NCI-H2029 treated with DMSO at 0.1 percent for 48 hours (cell line): ENCODE data around the gene HRH1.
"Not testable (repeated sequence)": the region's sequence is repeated elsewhere in the genome, so short reads cannot be mapped to it uniquely, and the experiment has no call there.

ENCODE experiments used
- DNase-seq: peaks from one replicate; lab custom pipeline; 2025; lab: John Stamatoyannopoulos, UW

Gene HRH1

GRCh38 chr3:11140713-11141104, 13.6 kb upstream of the HRH1 start:
- DNase-seq = no peak

- no peak for DNase-seq
Measured at GRCh38 chr3:11143476-11143875, 10.8 kb upstream of the HRH1 start.

- DNase-seq = no peak
Measured at GRCh38 chr3:11144996-11145395, 9.3 kb upstream of the HRH1 start.

GRCh38 chr3:11145888-11146287, 8.4 kb upstream of the HRH1 start:
- no peak for DNase-seq

GRCh38 chr3:11146773-11147660, 7.3 kb upstream of the HRH1 start:
- no peak for DNase-seq

GRCh38 chr3:11150256-11150655, 4.0 kb upstream of the HRH1 start:
- no peak for DNase-seq

GRCh38 chr3:11152301-11152700, 2.0 kb upstream of the HRH1 start:
- no peak for DNase-seq

GRCh38 chr3:11154953-11155325, 646 bp downstream of the HRH1 start:
- DNase-seq = no peak

GRCh38 chr3:11155341-11156025, 1.2 kb downstream of the HRH1 start:
- DNase-seq = peak; percentile 24

GRCh38 chr3:11156026-11156410, 1.7 kb downstream of the HRH1 start:
- DNase-seq = no peak

GRCh38 chr3:11157421-11157820, 3.1 kb downstream of the HRH1 start:
- DNase-seq = no peak

GRCh38 chr3:11159421-11159904, 5.2 kb downstream of the HRH1 start:
- DNase-seq = no peak

GRCh38 chr3:11161666-11162065, 7.4 kb downstream of the HRH1 start:
- DNase-seq = no peak

- DNase-seq = no peak
Measured at GRCh38 chr3:11162401-11163345, 8.4 kb downstream of the HRH1 start.

GRCh38 chr3:11164607-11165006, 10.3 kb downstream of the HRH1 start:
- DNase-seq = no peak

- DNase-seq = no peak
Measured at GRCh38 chr3:11165476-11165875, 11.2 kb downstream of the HRH1 start.

GRCh38 chr3:11166807-11167400, 12.6 kb downstream of the HRH1 start:
- DNase-seq = not testable (repeated sequence)

GRCh38 chr3:11167590-11167989, 13.3 kb downstream of the HRH1 start:
- no peak for DNase-seq

GRCh38 chr3:11168406-11168805, 14.1 kb downstream of the HRH1 start:
- no peak for DNase-seq

GRCh38 chr3:11168881-11169805, 14.8 kb downstream of the HRH1 start:
- DNase-seq = no peak
